Occipital lobe (tissue), 2 donors: ENCODE data around the gene GPR183. TPM values are rescaled to one million over a fixed set of nuclear protein-coding genes. Genes with fewer than 3 reads are reported as not detected.

Source experiments
- DNase-seq: peaks from one replicate; lab custom pipeline; 2025; lab: John Stamatoyannopoulos, UW
- total RNA-seq: library from RNA; depleted of rRNA; stranded (reverse); fragments of >200 nt; gene quantifications from one replicate; pipeline ENCODE4 v1.2.3, GENCODE V29; 2014

GPR183 gene
- total RNA-seq, 1 donor from 2014 or later = 3.1 TPM

- no peak for DNase-seq
Observed at GRCh38 chr13:99313501-99313900, 6.3 kb upstream of the GPR183 start.

DNA sequence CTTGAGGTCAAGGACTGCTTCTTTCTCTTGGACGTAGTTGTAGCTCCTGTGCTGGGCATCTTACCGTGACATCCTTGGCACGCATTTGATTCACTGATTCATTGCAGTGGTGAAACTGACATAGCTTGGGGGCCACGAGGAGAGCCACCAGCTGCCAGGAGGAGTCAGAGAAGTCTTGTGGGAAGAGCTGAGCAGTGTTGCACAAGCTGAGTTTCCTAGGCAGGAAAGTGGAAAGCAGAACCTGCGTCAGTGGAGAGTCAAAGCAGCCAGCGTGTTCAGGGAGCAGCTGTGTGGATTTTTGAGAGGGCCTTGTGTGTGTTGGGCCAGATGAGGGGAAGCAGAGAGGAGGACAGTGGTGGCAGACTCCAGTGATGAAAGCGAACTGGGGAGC lies 5.3 kb upstream of the GPR183 start:
- peak; percentile 36 for DNase-seq

- no peak for DNase-seq
Observed at GRCh38 chr13:99311748-99312492, 4.7 kb upstream of the GPR183 start.

GRCh38 chr13:99311137-99311536 lies 3.9 kb upstream of the GPR183 start:
- DNase-seq = no peak

DNA sequence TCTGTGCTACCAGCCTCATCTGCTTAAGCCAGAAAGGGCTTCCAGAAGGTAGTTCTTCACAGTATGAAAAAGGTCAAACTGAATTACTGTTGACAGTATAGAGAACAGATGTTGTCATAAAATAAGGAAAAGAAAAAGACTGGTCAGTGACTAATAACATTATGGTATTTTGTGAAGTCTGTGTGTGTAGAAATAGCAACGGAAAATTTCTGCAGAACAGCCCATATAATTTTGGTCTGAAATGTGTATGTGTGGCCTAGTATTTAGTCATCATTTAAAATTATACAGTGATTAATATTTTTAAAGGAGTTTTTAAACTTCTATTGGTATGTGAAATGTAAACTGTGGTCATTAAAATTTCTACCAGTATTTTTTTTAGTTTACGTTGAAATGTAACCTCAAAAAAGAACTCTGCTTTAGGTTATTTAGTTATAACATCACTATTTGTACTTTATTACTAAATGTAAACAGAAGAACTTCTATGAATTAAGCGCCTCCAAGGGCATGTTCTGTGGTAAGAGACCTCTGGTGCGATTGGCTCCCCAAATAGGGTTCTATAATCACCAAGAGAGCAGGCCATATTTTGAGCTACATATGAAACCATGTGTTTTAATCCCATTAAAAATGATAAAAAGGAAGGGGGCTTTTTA lies 3.3 kb upstream of the GPR183 start:
- no peak for DNase-seq

- DNase-seq = no peak
Observed at GRCh38 chr13:99308471-99309087, 1.4 kb upstream of the GPR183 start.

GRCh38 chr13:99307648-99308339 lies 595 bp upstream of the GPR183 start:
- DNase-seq = no peak

DNA sequence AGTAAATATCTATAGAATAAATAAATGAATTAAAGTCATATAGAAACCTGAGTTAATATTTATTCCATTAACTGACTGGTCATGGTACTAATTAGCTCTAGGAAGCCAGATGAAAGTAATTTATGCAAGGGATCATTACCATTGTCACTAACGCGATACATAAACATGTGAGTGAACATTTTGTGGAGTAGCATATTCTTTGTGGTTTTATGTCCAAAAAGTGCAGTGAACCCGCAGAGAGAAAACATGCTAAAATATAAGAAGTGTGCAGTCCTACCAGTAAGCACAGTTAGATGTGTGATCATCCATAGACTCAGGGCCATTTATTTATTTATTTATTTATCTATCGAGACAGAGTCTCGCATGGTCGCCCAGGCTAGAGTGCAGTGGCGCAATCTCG lies 1.6 kb downstream of the GPR183 start:
- no peak for DNase-seq

DNA sequence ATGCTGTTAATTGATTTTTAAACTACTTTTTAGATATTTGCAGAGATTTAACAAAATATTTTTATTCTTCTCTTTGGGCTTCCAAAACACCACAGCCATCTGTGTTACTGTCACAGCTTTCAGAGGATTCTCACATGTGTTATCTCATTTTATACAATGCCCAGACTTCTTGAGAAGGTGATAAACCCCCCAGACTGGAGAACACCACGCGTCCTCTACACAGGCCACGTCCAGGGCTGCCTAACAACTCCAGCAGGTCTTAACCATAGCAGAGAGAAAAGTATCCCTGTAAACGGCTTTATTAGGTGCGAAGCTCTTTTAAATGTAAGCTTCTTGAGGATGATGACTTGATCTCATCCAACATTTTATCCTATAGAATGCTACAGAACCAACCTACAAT lies 2.0 kb downstream of the GPR183 start:
- no peak for DNase-seq

GRCh38 chr13:99304541-99304940 lies 2.7 kb downstream of the GPR183 start:
- DNase-seq = no peak

DNA sequence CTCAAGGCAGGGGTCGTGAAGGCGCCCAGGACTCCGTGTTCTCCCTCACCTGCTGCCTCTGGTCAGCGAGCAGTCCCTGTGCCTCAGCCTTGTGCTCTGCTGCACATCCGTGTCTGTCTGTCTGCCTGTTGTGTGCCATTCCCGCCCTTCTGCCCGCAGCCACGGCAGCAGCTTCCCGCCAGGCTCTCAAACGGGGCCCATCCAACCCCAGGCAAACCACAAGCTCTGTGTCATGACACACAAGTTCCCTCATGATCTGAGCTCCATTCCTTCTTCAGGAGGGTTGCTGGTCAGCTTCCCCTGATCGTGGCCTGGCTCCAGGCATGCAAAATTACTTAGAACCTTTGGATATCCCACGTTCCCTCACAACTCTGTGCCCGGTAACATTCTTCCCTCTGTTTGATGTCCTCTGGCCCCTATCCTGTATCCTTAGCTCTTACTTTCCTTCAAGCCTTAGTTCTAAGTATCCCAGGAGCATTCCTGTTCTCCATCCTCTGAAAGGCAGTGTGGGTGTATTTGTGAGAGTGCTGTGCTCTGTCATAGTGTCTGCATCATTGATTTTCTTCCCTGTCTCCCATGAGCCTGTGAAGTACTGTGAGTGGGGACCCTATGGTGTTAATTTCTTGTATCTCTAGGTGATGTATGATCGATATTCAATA lies 3.2 kb downstream of the GPR183 start:
- DNase-seq = no peak

DNA sequence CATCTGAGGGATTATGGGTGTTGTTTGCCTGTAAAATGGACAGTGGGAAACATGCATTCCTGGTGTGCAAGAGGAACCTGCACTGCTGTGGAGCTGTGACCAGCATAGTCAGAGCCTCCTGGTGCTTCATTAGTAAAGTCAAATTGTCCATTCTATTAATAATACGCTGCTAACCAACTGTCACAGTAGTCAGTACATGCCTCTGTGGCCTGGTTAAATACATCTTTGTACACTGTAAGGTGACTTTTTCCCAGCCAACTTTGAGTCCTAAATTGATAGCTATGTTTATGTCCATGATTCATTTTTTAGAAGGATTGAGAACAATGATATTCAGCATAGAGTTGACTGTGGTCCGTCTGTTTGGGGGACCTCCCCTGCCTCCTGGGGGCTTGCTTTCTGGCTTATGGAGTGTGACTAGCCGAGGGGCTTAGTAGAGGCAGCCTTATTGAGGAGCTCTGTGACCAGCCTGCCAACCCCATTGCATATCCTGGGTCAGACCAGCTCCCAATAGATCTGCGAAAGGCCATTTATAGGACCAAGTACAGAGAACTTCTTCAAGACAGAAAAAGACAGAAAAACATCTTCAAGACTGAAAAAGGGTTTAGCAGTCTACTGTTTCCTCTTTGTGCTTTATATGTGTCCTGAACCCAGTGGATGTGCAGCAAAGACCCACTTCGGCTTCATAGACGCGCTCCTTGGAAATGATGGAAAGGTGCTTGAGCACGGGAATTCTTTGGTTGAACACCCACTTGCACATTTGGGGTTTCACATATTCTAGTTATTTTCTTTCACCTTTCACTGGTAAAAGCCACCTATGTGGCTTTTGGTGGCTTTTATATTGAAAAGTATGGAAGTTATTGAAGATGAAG lies 4.3 kb downstream of the GPR183 start:
- DNase-seq = no peak

DNA sequence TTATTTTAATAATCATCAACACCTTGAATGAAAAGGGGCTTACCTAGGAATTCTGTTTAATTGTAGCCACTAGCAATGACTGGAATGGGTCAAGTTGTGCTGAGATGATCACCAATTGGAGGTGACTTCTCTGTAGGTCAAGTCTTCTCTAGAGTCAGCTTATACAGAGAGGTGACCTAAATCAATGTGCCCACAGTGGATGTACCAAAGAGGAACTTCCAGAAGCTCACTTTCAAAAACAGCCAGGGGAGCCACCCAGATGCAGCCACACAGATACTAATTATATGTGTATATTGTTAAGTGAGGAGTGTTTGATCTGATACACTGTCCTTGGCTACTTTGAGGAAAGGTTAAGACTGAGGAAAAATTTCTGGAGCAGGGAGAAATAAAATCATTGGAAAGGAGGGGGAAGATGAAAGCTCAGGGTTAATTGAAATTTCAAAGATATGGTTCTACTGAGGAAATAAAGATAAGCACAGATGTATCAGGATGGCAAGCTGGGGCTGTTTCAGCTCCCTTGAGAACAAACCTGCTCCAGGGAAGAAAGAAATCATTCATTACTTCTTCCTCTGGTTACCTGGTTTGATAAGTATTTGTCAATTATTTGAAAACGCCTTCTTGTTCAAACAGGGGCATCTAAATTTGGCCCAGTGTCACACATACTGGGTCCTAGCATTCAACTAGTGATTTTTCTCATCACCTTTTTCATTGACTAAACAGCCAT lies 5.1 kb downstream of the GPR183 start:
- DNase-seq = no peak

DNA sequence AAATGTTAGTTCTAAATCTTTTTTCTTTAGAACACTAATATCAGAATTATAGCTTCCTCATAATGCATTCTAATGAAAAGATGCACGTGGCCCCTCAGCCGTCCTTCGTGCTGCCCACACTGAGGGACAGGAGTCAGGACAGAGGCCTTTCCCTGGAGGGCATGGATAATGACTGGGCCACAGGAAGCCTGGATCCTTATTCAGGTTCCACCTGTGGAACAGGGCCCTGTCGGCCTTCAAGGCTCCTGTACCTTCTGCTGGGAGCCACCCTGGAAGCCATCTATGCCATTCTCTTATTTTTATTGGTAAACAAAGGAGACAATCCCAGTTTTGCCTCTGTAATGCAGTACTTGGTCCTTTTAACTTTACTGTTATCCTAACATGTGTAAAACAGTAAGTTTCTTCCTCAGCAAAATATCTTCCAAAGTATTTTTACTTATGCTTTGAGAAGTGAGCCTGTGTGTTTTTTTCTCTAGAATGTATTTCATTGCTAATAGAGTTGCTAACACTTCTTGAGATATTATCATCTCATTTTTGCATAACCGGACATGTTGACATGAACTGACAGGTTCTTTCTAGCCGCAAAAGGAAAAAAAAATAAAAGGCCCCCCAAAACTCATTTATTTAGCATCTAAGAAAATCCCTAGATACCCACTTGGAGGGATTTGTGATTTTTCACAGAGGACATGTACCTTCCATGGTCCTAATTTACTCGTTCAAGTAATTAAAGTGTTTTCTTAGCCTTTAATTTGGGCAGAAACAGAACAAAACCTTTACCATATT lies 6.0 kb downstream of the GPR183 start:
- no peak for DNase-seq

DNA sequence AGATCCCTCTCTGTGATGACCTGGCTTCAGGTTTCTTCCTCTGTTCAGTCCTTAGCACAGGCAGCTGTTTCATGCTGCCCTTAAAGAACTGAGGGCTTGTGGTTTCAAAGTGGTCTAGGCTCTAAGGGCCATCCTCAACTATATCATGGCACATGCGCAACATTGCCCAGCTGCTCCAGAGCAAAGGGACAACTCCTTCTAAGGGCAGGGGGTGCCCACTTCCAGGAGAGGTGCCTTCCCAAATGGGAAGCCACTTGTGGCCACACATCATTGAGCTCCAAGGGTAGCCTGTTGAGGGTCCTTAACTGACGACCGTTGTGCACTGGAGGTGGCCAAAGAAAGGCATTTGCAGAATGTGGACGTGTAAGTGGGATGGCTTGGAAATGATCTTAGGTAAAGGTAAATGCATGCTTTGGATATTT lies 7.3 kb downstream of the GPR183 start:
- no peak for DNase-seq

DNA sequence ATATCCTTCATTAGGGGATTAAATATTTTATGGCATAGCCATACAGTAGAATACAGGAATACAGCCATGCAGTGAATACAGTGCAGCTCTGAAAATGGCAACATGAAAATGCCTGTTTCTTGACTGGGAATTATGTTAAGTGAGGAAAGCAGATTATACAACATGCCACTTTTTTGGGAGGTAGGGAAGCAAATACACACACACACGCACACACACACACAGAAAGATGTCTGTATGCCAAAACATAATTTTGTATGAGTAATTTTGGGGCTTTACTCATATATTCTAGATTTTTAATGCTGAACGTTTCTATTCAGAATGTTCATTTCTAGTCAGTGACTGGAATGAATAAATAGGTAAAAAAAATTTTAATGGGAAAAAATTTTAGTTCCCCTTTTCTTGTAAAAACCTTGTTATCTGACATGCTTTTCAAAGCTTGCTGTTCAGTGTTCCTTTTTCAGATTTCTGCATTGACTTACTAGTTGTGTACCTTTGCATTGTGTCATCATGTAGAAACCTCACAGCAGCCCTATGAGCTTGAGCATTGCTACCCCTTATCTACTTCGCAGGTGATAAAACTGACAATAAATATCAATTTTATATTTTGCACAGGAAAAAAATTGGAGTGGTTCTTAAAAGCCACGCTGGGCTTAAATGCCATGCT lies 7.8 kb downstream of the GPR183 start:
- DNase-seq = no peak

- DNase-seq = no peak
Observed at GRCh38 chr13:99298056-99298455, 9.1 kb downstream of the GPR183 start.

- no peak for DNase-seq
Observed at GRCh38 chr13:99297331-99297730, 9.9 kb downstream of the GPR183 start.

DNA sequence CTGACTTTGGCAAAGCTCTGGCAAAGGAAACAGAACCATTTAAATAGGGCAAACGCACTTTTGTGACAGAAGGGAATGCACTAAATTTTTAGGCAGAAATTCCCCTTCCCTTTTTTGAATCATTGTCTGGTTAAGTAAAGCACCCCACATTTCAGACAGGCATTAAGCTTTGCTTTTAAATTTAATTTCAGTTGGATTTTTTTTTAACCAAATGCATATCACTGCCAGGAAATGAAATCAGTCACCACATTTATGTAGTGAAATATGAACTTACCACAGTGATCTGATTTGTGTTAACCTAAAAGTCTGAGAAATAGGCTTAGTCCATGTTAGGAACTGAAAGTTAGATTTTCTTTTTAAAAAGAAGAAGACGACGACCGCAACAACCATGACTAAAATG lies 10.8 kb downstream of the GPR183 start:
- DNase-seq = no peak
